HG03066 (cell line): ENCODE measurements around the gene ANTXR1.
"Not testable (repeated sequence)": the region's sequence is repeated elsewhere in the genome, so short reads cannot be mapped to it uniquely, and the experiment has no call there.

Experiments
- ATAC-seq: cut with Tn5 transposase; IDR thresholded peaks from one replicate; pipeline ENCODE4 v1.9.1; 2021; ENCODE audit warnings: low read depth; ENCODE audit not compliant: unreplicated experiment

Gene ANTXR1

GRCh38 chr2:69253112-69253511 is 240.1 kb downstream of the ANTXR1 start:
- no peak for ATAC-seq

GRCh38 chr2:69253611-69254301 is 240.8 kb downstream of the ANTXR1 start:
- no peak for ATAC-seq

GRCh38 chr2:69255760-69256159 is 242.8 kb downstream of the ANTXR1 start:
- ATAC-seq, result no peak

GRCh38 chr2:69259994-69260591 is 247.1 kb downstream of the ANTXR1 start:
- ATAC-seq, result not testable (repeated sequence)

DNA sequence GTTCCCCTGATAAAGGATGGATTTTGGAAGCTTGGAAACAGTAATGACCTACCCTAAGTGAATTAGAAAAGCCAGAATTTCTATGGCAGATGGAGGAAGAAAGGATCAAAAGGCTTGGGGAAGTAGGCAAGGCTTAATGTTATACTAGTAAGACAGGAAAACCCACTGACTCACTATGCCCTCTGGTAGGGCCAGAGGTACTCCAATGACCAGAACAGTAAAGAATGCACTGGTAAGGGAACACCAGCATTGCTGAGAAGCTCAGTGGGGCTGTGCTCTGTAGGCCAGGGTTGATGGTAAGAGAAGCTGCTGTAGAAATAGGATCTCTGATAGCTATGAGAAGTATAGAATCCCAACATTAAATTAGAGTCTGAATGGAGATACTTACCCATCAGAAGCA is 247.7 kb downstream of the ANTXR1 start:
- no peak for ATAC-seq

GRCh38 chr2:69269330-69269729 is 256.4 kb downstream of the ANTXR1 start:
- no peak for ATAC-seq

DNA sequence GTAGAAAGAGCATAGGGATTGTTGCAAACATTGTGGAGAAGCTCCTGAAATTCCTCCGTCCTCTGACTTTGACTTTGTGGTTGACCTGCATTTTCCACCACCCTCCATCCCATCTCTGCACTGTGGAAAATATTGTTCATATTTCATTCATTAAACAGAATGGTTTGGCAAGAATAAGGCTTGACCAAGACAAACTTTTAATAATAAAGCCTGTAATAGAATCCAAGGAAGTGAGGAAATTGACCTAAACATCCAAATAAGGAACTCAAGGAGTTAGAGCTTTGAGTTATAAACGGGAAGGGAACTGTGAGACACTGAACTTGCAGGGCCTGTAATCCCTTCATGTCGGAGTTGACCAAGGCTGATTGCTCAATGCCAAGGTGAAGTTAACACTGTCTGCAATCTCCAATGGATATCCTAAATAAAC is 258.9 kb downstream of the ANTXR1 start:
- no peak for ATAC-seq

- ATAC-seq, result no peak
These were observed 260.0 kb downstream of the ANTXR1 start for GRCh38 chr2:69272803-69273471.

- ATAC-seq, result no peak
These were observed 262.5 kb downstream of the ANTXR1 start for GRCh38 chr2:69275490-69275889.

DNA sequence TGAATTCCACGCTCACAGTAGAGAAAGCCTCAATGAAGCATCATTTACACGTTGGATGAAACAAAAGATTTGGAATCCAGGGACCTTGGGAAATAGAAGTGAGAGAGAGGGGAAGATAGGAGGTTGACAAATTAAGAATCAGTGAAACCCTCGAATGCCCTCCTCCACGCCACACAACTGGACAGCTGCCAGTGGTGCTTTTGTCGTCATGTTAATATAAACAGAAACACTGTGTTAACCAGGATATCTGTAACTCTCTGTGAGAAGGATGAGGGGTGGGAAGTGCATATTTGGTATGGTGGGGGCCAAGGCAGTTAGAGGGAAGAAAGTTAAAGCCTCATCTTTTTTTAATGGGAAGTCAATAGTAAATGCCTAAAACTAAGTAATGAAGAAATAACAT is 265.4 kb downstream of the ANTXR1 start:
- no peak for ATAC-seq

DNA sequence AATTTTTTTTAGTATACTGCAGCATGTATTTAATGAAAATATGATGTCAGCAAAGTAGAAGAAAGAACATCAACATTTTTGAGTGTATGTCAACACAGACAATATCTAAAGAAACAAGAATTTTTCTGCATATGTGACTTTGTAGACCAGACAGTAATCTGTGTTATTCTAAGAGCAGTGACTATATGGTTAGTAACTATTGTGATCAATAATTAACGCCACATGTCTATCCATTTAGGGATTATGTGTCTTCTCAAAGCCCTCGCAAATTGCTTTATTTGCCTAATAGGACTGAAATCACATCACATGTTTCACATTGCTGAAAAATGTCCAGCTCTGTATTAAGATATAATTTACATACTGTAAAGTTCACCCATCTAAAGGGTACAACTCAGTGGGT is 266.2 kb downstream of the ANTXR1 start:
- ATAC-seq, result no peak

- ATAC-seq, result no peak
These were observed 267.1 kb downstream of the ANTXR1 start for GRCh38 chr2:69279931-69280681.

DNA sequence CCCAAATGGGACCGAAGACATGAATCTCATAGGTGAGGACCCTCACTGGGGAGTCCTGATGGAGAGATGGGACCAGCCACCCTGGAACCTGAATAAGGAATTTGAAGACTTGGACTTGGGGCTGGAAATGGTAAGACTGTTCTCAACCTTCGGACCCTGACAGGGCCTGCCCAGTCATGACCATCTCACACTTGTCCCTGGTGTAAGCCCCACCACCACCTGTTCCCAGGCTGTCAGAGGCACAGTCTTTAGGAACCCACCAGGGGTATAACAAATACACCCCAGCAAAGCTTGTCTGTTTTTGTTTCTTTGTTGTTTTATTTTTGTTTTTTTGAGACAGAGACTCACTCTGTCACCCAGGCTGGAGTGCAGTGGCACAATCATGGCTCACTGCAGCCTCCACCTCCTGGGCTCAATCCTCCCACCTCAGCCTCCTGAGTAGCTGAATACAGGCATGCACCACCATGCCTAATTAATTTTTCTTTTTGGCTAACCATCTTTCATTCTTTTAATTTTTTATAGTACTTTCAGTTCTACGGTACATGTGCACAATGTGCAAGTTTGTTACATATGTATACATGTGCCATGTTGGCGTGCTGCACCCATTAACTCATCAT is 267.9 kb downstream of the ANTXR1 start:
- ATAC-seq, result no peak

- ATAC-seq, result no peak
These were observed 272.5 kb downstream of the ANTXR1 start for GRCh38 chr2:69285379-69285894.

GRCh38 chr2:69287544-69287943 is 274.6 kb downstream of the ANTXR1 start:
- no peak for ATAC-seq

DNA sequence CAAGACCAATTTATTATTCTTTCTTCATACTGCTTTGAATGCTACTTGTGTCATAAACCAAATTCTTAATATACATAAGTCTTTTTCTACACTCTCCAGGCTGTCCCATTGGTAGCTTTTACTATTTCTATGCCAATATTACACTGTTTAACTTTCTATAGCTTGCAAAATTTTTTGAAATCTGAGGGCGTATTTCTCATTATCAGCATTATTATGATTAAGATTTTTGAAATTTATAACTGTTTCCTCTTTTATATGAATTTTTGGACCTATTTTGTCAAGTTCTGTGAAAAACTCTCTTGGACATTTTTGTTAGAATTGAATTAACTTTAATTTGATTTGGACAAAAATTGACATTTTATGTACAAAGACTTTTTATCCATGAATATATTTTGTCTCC is 275.4 kb downstream of the ANTXR1 start:
- ATAC-seq, result no peak

GRCh38 chr2:69291004-69291650 is 278.1 kb downstream of the ANTXR1 start:
- ATAC-seq, result no peak

DNA sequence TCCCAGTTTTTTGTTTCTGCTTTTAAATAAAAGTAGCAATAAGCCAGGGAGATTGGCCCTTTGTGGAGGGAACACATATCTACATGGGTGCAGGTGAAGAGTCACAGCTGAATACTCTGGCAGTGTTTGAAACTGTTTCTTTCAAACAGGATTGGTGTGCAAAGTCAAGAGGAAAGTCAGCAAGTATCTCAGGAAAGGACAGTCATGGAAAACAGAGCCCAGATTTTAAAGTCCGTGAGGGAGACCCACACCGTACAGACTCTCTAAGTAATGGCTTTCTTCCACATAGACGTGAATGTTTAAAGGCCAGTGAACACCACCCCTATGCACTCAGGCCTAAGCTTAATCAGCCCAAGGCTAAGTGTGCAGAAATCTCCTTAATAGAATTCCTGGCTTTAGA is 278.7 kb downstream of the ANTXR1 start:
- no peak for ATAC-seq

- no peak for ATAC-seq
These were observed 279.3 kb downstream of the ANTXR1 start for GRCh38 chr2:69292256-69292655.

DNA sequence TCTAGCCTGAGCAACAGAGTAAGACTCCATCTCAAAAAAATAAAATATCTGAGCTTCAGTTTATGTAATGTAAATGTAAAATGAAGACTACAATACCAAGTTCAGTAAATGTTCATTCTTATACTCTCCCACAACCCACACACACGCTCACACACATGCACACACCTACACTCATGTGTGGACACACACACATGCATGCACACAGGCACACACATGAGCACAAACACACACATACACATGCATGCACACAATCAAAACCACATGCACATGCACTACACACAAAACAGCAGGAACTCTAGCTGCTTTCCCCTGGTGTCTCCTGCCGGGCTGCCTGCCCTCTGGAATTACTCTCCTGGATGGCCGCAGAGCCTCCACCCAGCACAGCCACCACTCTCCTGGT is 283.4 kb downstream of the ANTXR1 start:
- ATAC-seq, result no peak
